Heart right ventricle (tissue), 16 donors: ENCODE data around the gene ZNF619. TPM values are rescaled to one million over a fixed set of nuclear protein-coding genes. Genes with fewer than 3 reads are reported as not detected.

Experiments
- ATAC-seq, 8 donors: fragments of 200-7000 bp; cut with Tn5 transposase; one replicate each; pipeline ENCODE4 v1.9.1; 2020; ENCODE audit warnings: mild to moderate bottlenecking in 8 of 8, moderate library complexity in 8 of 8, moderate number of reproducible peaks in 1 of 8
- DNase-seq, 2 donors: peaks; one replicate each; pipeline ENCODE4 v3.0.0-alpha.2; 2020
- H3K27ac ChIP-seq, 10 donors: fragments of 200-600 bp; sonication (generic) in 2 of 10; one replicate each; pipeline versions ENCODE4 v1.5.0 to v1.8.0; 2020 to 2022; ENCODE audit warnings: mild to moderate bottlenecking in 3 of 10
- H3K27me3 ChIP-seq, 7 donors: fragments of 200-600 bp; one replicate each; pipeline ENCODE4 v1.8.0; 2021 to 2022; ENCODE audit warnings: mild to moderate bottlenecking in 2 of 7
- H3K36me3 ChIP-seq, 9 donors: fragments of 200-600 bp; sonication (generic) in 1 of 9; one replicate each; pipeline versions ENCODE4 v1.5.0 to v1.8.0; 2020 to 2022; ENCODE audit warnings: mild to moderate bottlenecking in 2 of 9
- H3K4me1 ChIP-seq, 9 donors: fragments of 200-600 bp; sonication (generic) in 1 of 9; one replicate each; pipeline versions ENCODE4 v1.5.0 to v1.8.0; 2020 to 2022; ENCODE audit warnings: mild to moderate bottlenecking in 4 of 9
- H3K4me3 ChIP-seq, 10 donors: fragments of 200-600 bp; sonication (generic) in 2 of 10; one replicate each; pipeline versions ENCODE4 v1.5.0 to v1.8.0; 2020 to 2022; ENCODE audit warnings: mild to moderate bottlenecking in 7 of 10, moderate library complexity in 2 of 10
- H3K9me3 ChIP-seq, 11 donors: fragments of 200-600 bp in 10 of 11; sonication (generic) in 2 of 11; one replicate each; pipeline versions ENCODE4 v1.5.0 to v1.8.0; 2013 to 2022; ENCODE audit warnings: mild to moderate bottlenecking in 2 of 11, control low read depth in 1 of 11, moderate library complexity in 1 of 11
- WGBS, 2 donors: extraction: QIAGEN DNeasy Blood & Tissue Kit; methylation state at CpG; one replicate each; pipeline ENCODE4 v1.1.7; 2013; ENCODE audit warnings: inconsistent platforms in 1 of 2; 5-methylcytosine and 5-hydroxymethylcytosine counted together
- intact Hi-C, 10 donors: fragments of 100-400 bp; cut with DNase I; formaldehyde crosslinking; loops; one replicate each; pipeline versions ENCODE4 v1.11.1 to v1.14.2; 2022
- polyA plus RNA-seq, 2 donors: library from polyadenylated mRNA; stranded (reverse); fragments of 200-250 nt; gene quantifications; one replicate each; pipeline ENCODE4 v1.2.3, GENCODE V29; 2013
- total RNA-seq, 10 donors: library from RNA; stranded (reverse); fragmentation: NEBNext Ultra II Directional in 3 of 10; extraction: Animal tissue kit (Norgen Biotek cat#: 25700) in 3 of 10; gene quantifications; one replicate each; pipeline versions ENCODE4 v1.2.1 to v1.2.4, GENCODE V29; 2021 to 2023
- TF ChIP-seq, protein P1 (sequence below), 9 donors: fragments of 200-600 bp; sonication (generic) in 2 of 9; IDR thresholded peaks; one replicate each; pipeline versions ENCODE4 v1.5.0 to v1.8.0; 2021 to 2022; ENCODE audit warnings: antibody characterized with exemption in 9 of 9, mild to moderate bottlenecking in 5 of 9, moderate library complexity in 1 of 9
- donor health status: Arrhythmogenic right ventricular cardiomyopathy.
- donor health status: ischemic (EF 13 %, LVEDD 7.1; RV severe dilation, severe dysfunction).
- donor health status: healthy with polysubstance abuse.
- donor health status: DM: no; HTN: yes; CAD: no.
- donor health status: DM: no; HTN: no; CAD: no.
- donor health status: ischemic (EF 25% LVEDD 6.9; RV normal size, moderate dysfunction).
- donor health status: ischemic (EF 25% LVEDD 5.7; RV mildly dilated, moderate dysfunction).
- donor health status: healthy.
- donor health status: DM: yes; HTN: yes; CAD: no.
- donor health status: Ischemic cardiomyopathy.
- donor health status: ischemic (EF 35%, LVEDD 5.7; RV mildly dilated, moderate dysfunction).
- donor health status: nonischemic (EF 11% LVEDD 7.7; RV severe dilation, severe dysfunction).
- donor health status: DM: yes; HTN: yes; CAD: no.
- donor health status: PGD.
- donor health status: ischemic (EF 29% LVEDD 5.4; RV normal size, mild dysfunction).
- donor health status: nonischemic (EF 23%, LVEDD 6.1; RV moderate dilation, normal function).

Gene ZNF619
- total and polyA plus RNA-seq, 12 donors, result 1.0 to 6.1 (median 4.9) TPM

DNA sequence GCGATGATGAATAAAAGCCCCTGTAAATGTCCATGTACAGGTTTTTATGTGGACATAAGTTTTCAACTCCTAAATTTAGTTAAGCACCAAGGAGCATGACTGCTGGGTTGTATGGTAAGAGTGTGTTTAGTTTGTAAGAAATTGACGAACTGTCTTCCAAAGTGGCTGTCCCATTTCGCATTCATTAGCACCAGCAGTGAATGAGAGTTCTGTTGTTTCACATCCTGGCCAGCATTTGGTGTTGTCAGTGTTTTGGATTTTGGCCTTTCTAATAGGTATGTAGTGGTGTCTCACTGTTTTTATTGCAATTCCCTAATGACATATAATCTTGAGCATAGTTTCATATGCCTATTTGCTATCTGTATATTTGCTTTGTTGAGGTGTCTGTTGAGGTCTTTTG is 51.5 kb downstream of the ZNF619 start:
- Histone ChIP-seq H3K4me3 (no peak overlapping the region), H3K27ac (no peak overlapping the region), H3K36me3 (peaks cover 6 to 75% (median 54%) of the 10 kb centered on the region in 9 donors), H3K27me3 (no peaks in the 10 kb centered on the region), H3K9me3 (peaks cover 0 to 29% (median 10%) of the 10 kb centered on the region in 11 donors), H3K4me1 (peaks cover 0 to 22% (median 12%) of the 10 kb centered on the region in 9 donors)
- intact Hi-C loops, result loop anchor here in 5 of 10 donors (5.0 to 10.0 kb wide), 4 partner anchors 54 to 194 kb away; partner anchors contain the start of genes RPL14 (in 2 of the 5) and ZNF619 (in 2 of the 5)
- DNase-seq (no peak), ATAC-seq (no peak)
- WGBS, 2 donors, result 94 to 96% methylated on average over 3 of the region's 3 CpGs
- TF ChIP-seq, protein P1, sequence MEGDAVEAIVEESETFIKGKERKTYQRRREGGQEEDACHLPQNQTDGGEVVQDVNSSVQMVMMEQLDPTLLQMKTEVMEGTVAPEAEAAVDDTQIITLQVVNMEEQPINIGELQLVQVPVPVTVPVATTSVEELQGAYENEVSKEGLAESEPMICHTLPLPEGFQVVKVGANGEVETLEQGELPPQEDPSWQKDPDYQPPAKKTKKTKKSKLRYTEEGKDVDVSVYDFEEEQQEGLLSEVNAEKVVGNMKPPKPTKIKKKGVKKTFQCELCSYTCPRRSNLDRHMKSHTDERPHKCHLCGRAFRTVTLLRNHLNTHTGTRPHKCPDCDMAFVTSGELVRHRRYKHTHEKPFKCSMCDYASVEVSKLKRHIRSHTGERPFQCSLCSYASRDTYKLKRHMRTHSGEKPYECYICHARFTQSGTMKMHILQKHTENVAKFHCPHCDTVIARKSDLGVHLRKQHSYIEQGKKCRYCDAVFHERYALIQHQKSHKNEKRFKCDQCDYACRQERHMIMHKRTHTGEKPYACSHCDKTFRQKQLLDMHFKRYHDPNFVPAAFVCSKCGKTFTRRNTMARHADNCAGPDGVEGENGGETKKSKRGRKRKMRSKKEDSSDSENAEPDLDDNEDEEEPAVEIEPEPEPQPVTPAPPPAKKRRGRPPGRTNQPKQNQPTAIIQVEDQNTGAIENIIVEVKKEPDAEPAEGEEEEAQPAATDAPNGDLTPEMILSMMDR (IDR thresholded peaks at IDR 0.05), result no peak

DNA sequence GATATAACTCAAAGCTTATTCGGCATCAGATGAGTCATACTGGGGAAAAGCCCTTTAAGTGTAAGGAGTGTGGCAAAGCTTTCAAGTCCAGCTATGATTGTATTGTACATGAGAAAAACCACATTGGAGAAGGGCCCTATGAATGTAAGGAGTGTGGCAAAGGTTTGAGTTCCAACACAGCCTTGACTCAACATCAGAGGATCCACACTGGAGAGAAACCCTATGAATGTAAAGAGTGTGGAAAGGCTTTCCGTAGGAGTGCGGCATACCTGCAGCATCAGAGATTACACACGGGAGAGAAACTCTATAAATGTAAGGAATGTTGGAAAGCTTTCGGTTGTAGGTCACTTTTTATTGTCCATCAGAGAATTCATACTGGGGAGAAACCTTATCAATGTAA is 55.3 kb downstream of the ZNF619 start:
- Histone ChIP-seq H3K4me1 (no peaks in the 10 kb centered on the region), H3K27ac (no peak overlapping the region), H3K4me3 (no peak overlapping the region), H3K27me3 (no peaks in the 10 kb centered on the region), H3K9me3 (peaks cover 0 to 61% (median 10%) of the 10 kb centered on the region in 11 donors), H3K36me3 (peaks cover 9 to 100% (median 82%) of the 10 kb centered on the region in 9 donors)
- intact Hi-C loops, result no loop called here
- DNase-seq (no peak), ATAC-seq (no peak)
- 95% methylated on average over 5 of the region's 5 CpGs for WGBS, 2 donors
- TF ChIP-seq, protein P1 (IDR thresholded peaks at IDR 0.05), result no peak

DNA sequence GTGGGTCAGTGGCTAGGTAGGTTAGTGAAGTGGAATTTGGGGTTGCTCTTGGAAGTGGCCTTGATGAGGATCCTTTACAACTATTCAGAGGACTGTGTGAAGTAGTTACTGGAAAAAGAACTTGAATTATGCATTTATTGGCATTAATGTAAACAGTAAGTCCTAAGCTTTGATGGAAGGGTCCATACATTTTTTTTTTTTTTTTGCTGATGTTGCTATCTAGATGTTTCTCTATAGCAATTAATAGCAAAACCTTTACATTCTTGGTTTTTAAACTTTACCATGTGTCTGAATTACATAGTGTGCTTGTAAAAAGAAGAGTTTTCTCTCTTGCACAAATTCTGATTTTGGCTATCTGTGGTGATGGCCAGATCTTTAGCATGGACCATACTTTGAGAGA is 57.4 kb downstream of the ZNF619 start:
- H3K4me3 ChIP-seq, result no peak overlapping the region
- DNase-seq, result no peak
- H3K27ac ChIP-seq, result no peak overlapping the region
- ATAC-seq, result no peak
- H3K9me3 ChIP-seq, result peaks cover 0 to 81% (median 11%) of the 10 kb centered on the region in 11 donors
- H3K4me1 ChIP-seq, result no peaks in the 10 kb centered on the region
- H3K36me3 ChIP-seq, result peaks cover 9 to 100% (median 88%) of the 10 kb centered on the region in 9 donors
- H3K27me3 ChIP-seq, result no peaks in the 10 kb centered on the region
- TF ChIP-seq, protein P1 (IDR thresholded peaks at IDR 0.05), result no peak
- intact Hi-C loops, result no loop called here

Other genes with a start within 250 kb of the ZNF619 start
- 100 to 1,000 TPM; 203 to 381 (median 303) TPM for gene EIF1B, start 167.4 kb upstream of the ZNF619 start, total RNA-seq
- 100 to 1,000 TPM; 111 to 202 TPM for gene EIF1B, start 167.4 kb upstream of the ZNF619 start, polyA plus RNA-seq
- under 1 TPM in 9 of 10 donors, not detected in 1; 0.15 to 0.77 (median 0.40) TPM for gene ENTPD3, start 89.9 kb upstream of the ZNF619 start, total RNA-seq
- under 1 TPM; 0.25 to 0.51 TPM for gene ENTPD3, start 89.9 kb upstream of the ZNF619 start, polyA plus RNA-seq
- 1,000 to 10,000 TPM in 5 of 10 donors, 100 to 1,000 TPM in 5; 882 to 1,323 (median 991) TPM for gene RPL14, start 19.8 kb upstream of the ZNF619 start, total RNA-seq
- gene RPL14, start 19.8 kb upstream of the ZNF619 start, polyA plus RNA-seq, result 1,000 to 10,000 TPM; 1,415 to 1,433 TPM
- gene ZNF620, start 28.9 kb downstream of the ZNF619 start, total RNA-seq, result 1 to 10 TPM; 1.3 to 3.6 (median 2.7) TPM
- 1 to 10 TPM; 1.4 to 1.9 TPM for gene ZNF620, start 28.9 kb downstream of the ZNF619 start, polyA plus RNA-seq
- 10 to 100 TPM in 6 of 10 donors, 1 to 10 TPM in 4; 8.9 to 14.6 (median 10.5) TPM for gene ZNF621, start 47.8 kb downstream of the ZNF619 start, total RNA-seq
- 10 to 100 TPM in 1 of 2 donors, 1 to 10 TPM in 1; 5.5 to 13.7 TPM for gene ZNF621, start 47.8 kb downstream of the ZNF619 start, polyA plus RNA-seq